Activated CD4-positive, alpha-beta T cell treated with anti-CD3 and anti-CD28 coated beads, Interleukin-2, amount 10 ng/mL, durations not matched to agents 7 days and 5 days (primary cell): ENCODE measurements around the gene SMNDC1. TPM values are rescaled to one million over a fixed set of nuclear protein-coding genes. Genes with fewer than 3 reads are reported as not detected.

Source experiments
- CTCF ChIA-PET: fragments of 350-600 bp; sonication (Branson Sonifier 250); formaldehyde crosslinking; loops from one replicate; lab custom pipeline; 2021; ENCODE audit warnings: antibody characterized with exemption; lab: Charles Lee
- POLR2A ChIA-PET: fragments of 350-600 bp; sonication (Branson Sonifier 250); formaldehyde crosslinking; loops from one replicate; lab custom pipeline; 2021; ENCODE audit warnings: antibody characterized with exemption; lab: Charles Lee
- DNase-seq: peaks from one replicate; pipeline ENCODE4 v3.0.0-alpha.2; 2020
- H3K27ac Mint-ChIP-seq: one replicate; pipeline ENCODE4 v1.8.0; 2021; ENCODE audit warnings: mild to moderate bottlenecking, moderate library complexity, mixed read lengths
- H3K27me3 Mint-ChIP-seq: one replicate; pipeline ENCODE4 v1.8.0; 2021; ENCODE audit warnings: mixed read lengths
- H3K36me3 Mint-ChIP-seq: one replicate; pipeline ENCODE4 v1.8.0; 2021; ENCODE audit warnings: low read depth, mixed read lengths
- H3K4me1 Mint-ChIP-seq: one replicate; pipeline ENCODE4 v1.8.0; 2021; ENCODE audit warnings: mixed read lengths
- H3K4me3 Mint-ChIP-seq: one replicate; pipeline ENCODE4 v1.8.0; 2021; ENCODE audit warnings: mild to moderate bottlenecking, moderate library complexity, mixed read lengths
- H3K9me3 Mint-ChIP-seq: one replicate; pipeline ENCODE4 v1.8.0; 2021; ENCODE audit warnings: mixed read lengths
- total RNA-seq, 2 experiments: library from RNA; stranded (reverse); gene quantifications; one replicate each; pipeline ENCODE4 v1.2.3, GENCODE V29; 2021

SMNDC1 gene
- total RNA-seq, 2 experiments from 2014 or later: 36.3 to 44.2 TPM

GRCh38 chr10:110324805-110325280, 20.1 kb upstream of the SMNDC1 start:
- no peak overlapping the region for H3K4me3 Mint-ChIP-seq
- H3K4me1 Mint-ChIP-seq: peaks cover 18% of the 10 kb centered on the region
- H3K27me3 Mint-ChIP-seq: peaks cover 5% of the 10 kb centered on the region
- peaks cover 12% of the 10 kb centered on the region for H3K9me3 Mint-ChIP-seq
- no peak for DNase-seq
- ChIA-PET POLR2A (no interaction called here), CTCF (interaction anchor here (0.7 to 3.3 kb wide), 10 partner anchors 12 to 594 kb away, joined by 3 to 14 read pairs (median 3); partner anchors contain the start of genes BBIP1, SHOC2 and SMNDC1)
- no peak overlapping the region for H3K27ac Mint-ChIP-seq
- H3K36me3 Mint-ChIP-seq: peaks cover 8% of the 10 kb centered on the region

GRCh38 chr10:110324201-110324804, 19.6 kb upstream of the SMNDC1 start:
- Mint-ChIP-seq H3K9me3 (peaks cover 8% of the 10 kb centered on the region), H3K4me3 (no peak overlapping the region), H3K27me3 (peaks cover 5% of the 10 kb centered on the region), H3K36me3 (peaks cover 4% of the 10 kb centered on the region), H3K4me1 (peaks cover 18% of the 10 kb centered on the region), H3K27ac (no peak overlapping the region)
- CTCF ChIA-PET: interaction anchor here (0.7 to 4.7 kb wide), 13 partner anchors 9 to 222 kb away, joined by 3 to 18 read pairs (median 3); partner anchors contain the start of gene SMNDC1
- DNase-seq: no peak
- POLR2A ChIA-PET: no interaction called here

DNA sequence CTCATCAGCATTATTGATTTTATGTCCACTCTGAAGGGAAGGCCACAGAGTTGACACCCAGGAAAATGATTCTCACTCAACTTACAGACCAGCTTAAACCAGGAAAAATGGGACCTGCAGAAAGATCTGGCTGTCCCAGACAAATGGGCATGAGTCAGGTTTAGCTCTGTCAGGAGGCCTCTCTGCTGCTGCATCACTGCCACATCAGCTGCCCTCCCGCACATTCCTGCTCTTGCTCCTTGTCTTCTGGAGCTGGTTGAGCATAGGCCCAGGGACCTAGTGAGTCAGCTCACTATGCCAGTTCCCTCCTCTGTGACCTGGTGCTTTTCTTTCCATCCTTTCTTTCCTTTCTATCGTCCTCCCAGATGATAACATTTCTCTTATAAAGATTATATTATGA, 18.8 kb upstream of the SMNDC1 start:
- Mint-ChIP-seq H3K27me3 (peaks cover 5% of the 10 kb centered on the region), H3K36me3 (peaks cover 4% of the 10 kb centered on the region), H3K4me1 (peaks cover 19% of the 10 kb centered on the region), H3K4me3 (no peak overlapping the region), H3K27ac (no peak overlapping the region), H3K9me3 (peaks cover 5% of the 10 kb centered on the region)
- ChIA-PET POLR2A (no interaction called here), CTCF (interaction anchor here (1.1 to 4.7 kb wide), 6 partner anchors 8 to 24 kb away, joined by 3 to 18 read pairs (median 5); partner anchors contain the start of gene SMNDC1)
- DNase-seq: no peak

- CTCF ChIA-PET: interaction anchor here (1.3 to 4.7 kb wide), 4 partner anchors 11 to 31 kb away, joined by 3 to 18 read pairs (median 7); partner anchors contain the start of gene SMNDC1
- no peak for DNase-seq
- Mint-ChIP-seq H3K36me3 (peaks cover 4% of the 10 kb centered on the region), H3K4me1 (peaks cover 19% of the 10 kb centered on the region), H3K4me3 (no peak overlapping the region), H3K27me3 (peaks cover 3% of the 10 kb centered on the region), H3K9me3 (peaks cover 3% of the 10 kb centered on the region), H3K27ac (no peak overlapping the region)
- POLR2A ChIA-PET: no interaction called here
These were observed 17.3 kb upstream of the SMNDC1 start for GRCh38 chr10:110321869-110322620.

GRCh38 chr10:110317866-110318850, 13.4 kb upstream of the SMNDC1 start:
- Mint-ChIP-seq H3K27me3 (peaks cover 5% of the 10 kb centered on the region), H3K4me3 (no peak overlapping the region), H3K27ac (no peak overlapping the region), H3K36me3 (peaks cover 4% of the 10 kb centered on the region), H3K9me3 (peaks cover 3% of the 10 kb centered on the region), H3K4me1 (peaks cover 5% of the 10 kb centered on the region)
- CTCF ChIA-PET: interaction anchor here (1.8 to 2.2 kb wide), 2 partner anchors 9 to 13 kb away, joined by 4 to 6 read pairs; partner anchors contain the start of gene SMNDC1
- POLR2A ChIA-PET: no interaction called here
- no peak for DNase-seq

DNA sequence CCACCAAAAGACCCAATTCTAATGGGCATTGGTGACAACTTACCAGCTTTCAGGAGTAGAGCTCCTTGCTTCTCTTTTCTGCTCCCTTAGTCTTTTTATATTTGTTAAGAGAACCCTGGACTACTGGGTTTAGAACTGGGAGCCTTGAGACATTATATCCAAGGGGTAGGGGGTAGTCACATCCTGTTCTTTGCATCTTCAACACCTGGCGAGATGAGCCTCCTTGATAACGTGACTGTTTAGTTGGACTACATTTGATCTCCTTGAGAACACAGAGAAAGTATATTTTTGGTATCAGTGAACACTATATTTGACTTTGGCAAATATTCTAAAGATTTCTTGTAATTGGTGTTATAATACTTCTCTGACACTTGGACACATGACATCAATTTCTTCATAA, 9.0 kb upstream of the SMNDC1 start:
- Mint-ChIP-seq H3K27me3 (peaks cover 14% of the 10 kb centered on the region), H3K36me3 (no peaks in the 10 kb centered on the region), H3K4me3 (no peak overlapping the region), H3K9me3 (no peaks in the 10 kb centered on the region), H3K27ac (no peak overlapping the region), H3K4me1 (peaks cover 16% of the 10 kb centered on the region)
- POLR2A ChIA-PET: no interaction called here
- CTCF ChIA-PET: interaction anchor here (1.0 to 1.9 kb wide), 3 partner anchors 15 to 40 kb away, joined by 3 to 5 read pairs (median 4); no protein-coding TSS in a partner anchor
- no peak for DNase-seq

DNA sequence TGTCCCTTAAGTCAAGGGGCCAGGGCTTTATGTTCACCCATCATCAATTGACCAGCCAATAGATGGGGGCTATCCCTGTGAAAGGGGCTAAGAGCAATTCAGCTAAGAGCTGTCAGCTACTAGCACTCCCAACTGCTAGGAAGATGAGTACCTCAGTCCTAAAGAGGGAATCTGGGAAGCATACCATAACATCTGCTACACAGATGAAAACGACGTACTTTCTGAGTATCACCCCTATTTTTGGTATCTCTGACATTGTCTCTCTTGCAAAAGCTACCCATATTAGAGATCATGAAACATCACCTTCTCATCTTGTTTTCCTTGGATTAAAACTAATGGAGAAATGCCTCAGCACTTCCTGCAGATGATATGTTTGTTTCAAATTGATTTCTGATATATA, 7.5 kb upstream of the SMNDC1 start:
- Mint-ChIP-seq H3K4me1 (peaks cover 16% of the 10 kb centered on the region), H3K4me3 (no peak overlapping the region), H3K27me3 (peaks cover 14% of the 10 kb centered on the region), H3K36me3 (no peaks in the 10 kb centered on the region), H3K9me3 (no peaks in the 10 kb centered on the region), H3K27ac (no peak overlapping the region)
- ChIA-PET POLR2A (no interaction called here), CTCF (interaction anchor here (1.1 to 1.3 kb wide), 4 partner anchors 14 to 236 kb away, joined by 3 to 4 read pairs (median 4); no protein-coding TSS in a partner anchor)
- no peak for DNase-seq

DNA sequence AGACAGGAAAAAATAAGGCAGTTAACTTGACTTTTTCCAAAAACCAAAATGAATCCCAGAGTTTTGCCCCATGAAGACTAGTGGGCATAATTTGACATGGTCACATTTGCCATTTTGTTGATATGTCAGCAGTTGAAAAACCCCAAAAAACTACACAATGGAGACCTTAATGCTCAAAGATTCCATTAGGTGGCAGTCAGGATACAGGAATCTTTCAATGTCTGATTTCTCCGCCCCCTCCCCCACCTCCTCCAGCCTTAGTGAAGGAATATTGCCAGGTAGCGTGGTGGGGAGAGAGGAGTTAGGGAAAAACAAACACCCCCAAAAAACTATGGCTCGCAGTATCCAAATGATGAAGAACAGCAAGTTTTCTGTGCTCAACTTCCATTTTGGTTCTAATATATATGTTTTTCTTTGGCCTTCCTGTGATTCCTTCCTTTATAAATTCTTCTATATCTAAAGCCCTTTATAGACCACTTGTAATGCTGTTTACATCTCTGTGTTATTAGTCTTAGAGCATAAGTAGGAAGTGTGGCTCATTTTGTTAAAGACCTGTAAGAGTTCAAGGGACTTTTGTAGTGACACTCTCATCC, 6.7 kb upstream of the SMNDC1 start:
- CTCF ChIA-PET: interaction anchor here (1.2 to 1.6 kb wide), 4 partner anchors 14 to 44 kb away, joined by 4 to 5 read pairs (median 4); no protein-coding TSS in a partner anchor
- H3K27ac Mint-ChIP-seq: no peak overlapping the region
- no peaks in the 10 kb centered on the region for H3K9me3 Mint-ChIP-seq
- peaks cover 13% of the 10 kb centered on the region for H3K27me3 Mint-ChIP-seq
- peak; percentile 44 for DNase-seq
- no peak overlapping the region for H3K4me3 Mint-ChIP-seq
- no peaks in the 10 kb centered on the region for H3K36me3 Mint-ChIP-seq
- POLR2A ChIA-PET: no interaction called here
- H3K4me1 Mint-ChIP-seq: peaks cover 16% of the 10 kb centered on the region

GRCh38 chr10:110310741-110311140, 6.0 kb upstream of the SMNDC1 start:
- H3K27me3 Mint-ChIP-seq: peaks cover 10% of the 10 kb centered on the region

DNA sequence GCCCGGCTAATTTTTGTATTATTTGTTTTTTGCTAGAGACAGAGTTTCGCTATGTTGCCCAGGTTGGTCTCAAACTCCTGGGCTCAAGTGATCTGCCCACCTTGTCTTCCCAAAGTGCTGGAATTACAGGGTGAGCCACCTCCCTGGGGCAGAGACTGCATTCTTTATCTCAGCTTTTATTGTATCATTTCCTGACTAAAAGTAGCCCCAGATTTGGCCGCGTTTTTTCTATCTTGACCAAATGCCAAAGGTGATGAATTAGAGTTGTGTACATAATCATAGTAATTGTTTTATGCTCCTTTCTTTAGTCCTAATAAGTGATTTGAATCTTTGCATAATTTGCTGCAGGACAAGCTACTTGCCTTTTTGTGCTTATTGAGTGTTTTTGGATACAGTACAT, 3.1 kb upstream of the SMNDC1 start:
- ChIA-PET POLR2A (interaction anchor here (0.6 kb wide), 1 partner anchor 1293 kb away, joined by 4 read pairs; no protein-coding TSS in a partner anchor), CTCF (interaction anchor here (0.5 to 4.7 kb wide), 9 partner anchors 18 to 314 kb away, joined by 3 to 23 read pairs (median 6); no protein-coding TSS in a partner anchor)
- H3K27ac Mint-ChIP-seq: no peak overlapping the region
- H3K4me3 Mint-ChIP-seq: no peak overlapping the region
- H3K36me3 Mint-ChIP-seq: peaks cover 8% of the 10 kb centered on the region
- H3K27me3 Mint-ChIP-seq: peaks cover 6% of the 10 kb centered on the region
- peaks cover 40% of the 10 kb centered on the region for H3K4me1 Mint-ChIP-seq
- DNase-seq: no peak
- no peaks in the 10 kb centered on the region for H3K9me3 Mint-ChIP-seq

More at GRCh38 chr10:110310741-110311140, 6.0 kb upstream of the SMNDC1 start:
- Mint-ChIP-seq H3K9me3 (no peaks in the 10 kb centered on the region), H3K36me3 (no peaks in the 10 kb centered on the region), H3K27ac (no peak overlapping the region), H3K4me3 (no peak overlapping the region), H3K4me1 (peaks cover 22% of the 10 kb centered on the region)
- ChIA-PET POLR2A (no interaction called here), CTCF (interaction anchor here (0.6 to 1.6 kb wide), 11 partner anchors 14 to 288 kb away, joined by 3 to 5 read pairs (median 3); no protein-coding TSS in a partner anchor)
- DNase-seq: no peak

DNA sequence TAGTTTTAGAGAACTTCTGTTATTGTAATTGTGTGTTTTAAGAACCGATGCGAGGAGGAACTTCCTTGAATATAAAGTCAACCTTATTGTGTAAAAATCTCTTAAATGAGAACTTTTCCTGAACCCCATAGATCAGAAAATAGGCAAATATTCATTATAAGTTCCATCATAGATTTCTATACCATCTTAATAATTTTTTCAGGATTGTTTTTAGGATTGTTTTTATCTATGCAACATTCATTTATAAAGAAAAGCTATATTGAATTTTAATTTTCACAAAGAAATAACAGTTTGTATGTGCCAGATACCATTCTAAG, 1.7 kb upstream of the SMNDC1 start:
- ChIA-PET CTCF (interaction anchor here (0.6 to 4.7 kb wide), 23 partner anchors 19 to 319 kb away, joined by 3 to 23 read pairs (median 4); partner anchors contain the start of gene SMC3), POLR2A (no interaction called here)

More for the DNA sequence above, 1.7 kb upstream of the SMNDC1 start:
- Mint-ChIP-seq H3K4me3 (peak overlapping the region; percentile 96), H3K4me1 (peaks cover 53% of the 10 kb centered on the region), H3K36me3 (peaks cover 21% of the 10 kb centered on the region), H3K27ac (peak overlapping the region; percentile 99), H3K27me3 (peaks cover 5% of the 10 kb centered on the region), H3K9me3 (no peaks in the 10 kb centered on the region)
- DNase-seq: no peak
